Lower leg skin (tissue), 3 donors: Measurements from ENCODE around the gene REXO4.

Experiments
- CTCF ChIP-seq, 3 donors: fragments of 450-650 bp; IDR thresholded peaks; one replicate each; pipeline ENCODE4 v1.5.1; 2016; ENCODE audit warnings: antibody characterized with exemption in 3 of 3, mild to moderate bottlenecking in 3 of 3, moderate library complexity in 2 of 3
- POLR2A ChIP-seq, 2 donors: fragments of 450-650 bp; IDR thresholded peaks; one replicate each; pipeline ENCODE4 v1.6.1; 2016 to 2017; ENCODE audit warnings: antibody characterized with exemption in 2 of 2, mild to moderate bottlenecking in 1 of 2, moderate library complexity in 1 of 2

- TF ChIP-seq CTCF (IDR thresholded peaks at IDR 0.05) = no peak
- TF ChIP-seq POLR2A (IDR thresholded peaks at IDR 0.05) = no peak
Observed at GRCh38 chr9:133368249-133368881, 49.4 kb downstream of the REXO4 start.
